ENCODE measurements around the gene SNAPC1.
A peak's percentile ranks its signal among the peaks of the same experiment; 100 is the strongest.

The SNAPC1 gene

DNA sequence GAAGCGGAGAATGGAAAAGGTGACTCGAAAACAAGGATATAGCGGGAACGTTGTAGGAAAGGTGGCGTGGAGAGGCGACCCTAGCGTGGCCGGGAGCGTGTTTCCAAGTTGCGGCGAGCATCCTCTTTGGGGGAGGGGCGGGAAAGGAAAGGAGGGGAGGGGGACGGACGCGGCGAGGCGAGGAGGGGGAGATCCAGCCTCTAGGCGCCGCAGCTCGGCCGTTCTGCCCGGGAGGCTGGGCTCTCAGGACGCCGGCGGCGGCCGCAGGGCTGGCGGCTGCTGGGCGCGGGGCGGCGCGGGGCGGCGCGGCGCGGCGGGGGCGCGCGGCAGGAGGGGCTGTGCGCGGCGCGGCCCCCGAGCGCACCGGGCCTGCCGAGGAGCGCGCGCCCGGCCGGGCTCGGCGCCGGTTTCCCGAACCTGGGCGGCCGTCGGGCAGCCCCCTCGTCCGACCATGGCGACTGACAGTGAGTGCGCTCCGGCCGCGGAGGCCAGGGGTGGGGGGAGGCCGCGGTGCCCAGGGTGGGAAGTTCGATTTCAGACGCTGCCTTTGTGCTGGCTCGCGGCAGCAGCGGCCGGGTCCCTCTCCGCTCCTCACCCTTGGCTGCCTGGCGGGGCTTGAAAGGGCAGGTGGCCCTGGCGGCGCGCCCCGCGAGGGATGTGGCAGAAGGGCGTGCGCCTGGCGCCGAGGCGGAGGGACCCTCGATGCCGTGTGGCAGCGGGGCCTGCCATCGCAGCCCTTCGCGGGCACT is 50.3 kb downstream of the SNAPC1 start, which contains the start of gene SYT16:
TSS of gene SYT16 (plus strand) at position 357 of the 749 bp plus-strand sequence.
- no peak for DNase-seq

GRCh38 chr14:61813096-61813606 is 50.9 kb downstream of the SNAPC1 start:
- no peak for DNase-seq

- DNase-seq, result no peak
These were observed 60.2 kb downstream of the SNAPC1 start for GRCh38 chr14:61822458-61822857.

GRCh38 chr14:61832783-61833182 is 70.6 kb downstream of the SNAPC1 start:
- no peak for DNase-seq

GRCh38 chr14:61836184-61836583 is 74.0 kb downstream of the SNAPC1 start:
- no peak for DNase-seq

GRCh38 chr14:61836807-61837206 is 74.6 kb downstream of the SNAPC1 start:
- DNase-seq, result no peak

GRCh38 chr14:61837336-61838229 is 75.4 kb downstream of the SNAPC1 start:
- peak; percentile 87 for DNase-seq

DNA sequence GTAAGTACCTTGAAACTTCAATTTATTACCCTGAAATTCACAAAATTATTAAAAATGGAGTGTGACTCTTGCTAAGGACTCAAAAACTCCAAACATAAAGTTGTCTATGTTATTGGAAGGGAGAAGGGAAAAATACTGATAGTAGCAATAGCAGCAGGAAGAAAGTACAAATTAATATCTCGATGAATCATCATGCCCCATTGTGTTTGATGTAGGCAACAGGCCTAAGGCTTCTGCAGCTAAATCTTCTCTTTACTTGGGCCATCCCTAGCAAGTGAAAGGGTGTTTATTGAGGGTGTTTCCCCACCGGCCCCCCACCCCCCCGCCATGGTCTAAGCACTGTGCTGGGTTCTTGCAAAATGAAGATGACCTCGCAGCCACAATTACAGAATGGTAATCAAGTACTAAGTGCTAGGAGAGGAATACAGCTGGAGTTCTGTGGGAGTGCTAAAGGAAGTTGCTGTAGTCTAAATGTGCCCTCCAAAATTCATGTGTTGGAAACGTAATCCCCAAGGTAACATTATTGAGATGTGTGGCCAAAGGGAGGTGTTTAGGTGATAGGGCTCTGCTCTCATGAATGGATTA is 76.5 kb downstream of the SNAPC1 start:
- DNase-seq, result no peak

- DNase-seq, result no peak
These were observed 77.3 kb downstream of the SNAPC1 start for GRCh38 chr14:61839507-61839906.

- DNase-seq, result no peak
These were observed 78.9 kb downstream of the SNAPC1 start for GRCh38 chr14:61841145-61841544.
